ENCODE results near the gene LRRC34. TPM values are rescaled to one million over a fixed set of nuclear protein-coding genes. Genes with fewer than 3 reads are reported as not detected.

Gene LRRC34
- total and polyA plus RNA-seq, 2 of the 8 experiments (the other 6 are each of a cell fraction or from before 2014, with no cell fraction given), result 3.3 to 4.1 TPM

DNA sequence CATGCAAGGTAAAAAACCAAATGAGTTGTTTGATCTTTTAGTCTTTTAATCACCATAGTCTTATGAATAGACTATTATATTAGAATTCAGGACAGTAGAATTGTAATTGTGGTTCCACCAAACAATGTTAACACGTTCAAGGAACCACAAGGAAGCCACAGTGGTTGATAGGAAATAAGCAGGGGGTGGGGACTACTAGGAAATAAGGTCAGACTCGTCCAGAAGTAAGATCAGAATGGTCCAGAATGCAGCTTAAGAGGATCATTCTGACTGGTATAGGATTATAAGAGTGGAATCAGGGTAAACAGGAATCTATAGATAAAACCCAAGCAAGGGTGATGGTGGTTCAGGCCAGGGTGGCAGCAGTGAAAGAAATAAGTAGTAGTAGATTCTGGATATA lies 32.0 kb downstream of the LRRC34 start:
- Histone ChIP-seq H3K4me3 (ENCODE audit: extremely low read depth in 1 of 4, insufficient read depth in 2 of 4, low read depth in 3 of 4, low read length in 4 of 4) (no peak overlapping the region), H3K56ac (replicated peaks; ENCODE audit: insufficient read length, low read depth, low read length) (no peak overlapping the region), H2BK12ac (ENCODE audit: low read depth, low read length) (no peak overlapping the region), H3K27ac (ENCODE audit: low read depth, low read length) (no peak overlapping the region), H2AFZ (ENCODE audit: low read length) (no peak overlapping the region), H3K4me2 (ENCODE audit: insufficient read depth in 1 of 2, low read depth in 2 of 2, low read length in 2 of 2) (no peak overlapping the region), H3K18ac (ENCODE audit: extremely low read depth, low read length) (no peak overlapping the region), H2BK5ac (ENCODE audit: low read depth, low read length) (no peak overlapping the region), H4K91ac (replicated peaks; ENCODE audit: insufficient read length, low read length) (no peak overlapping the region), H3K79me2 (ENCODE audit: control insufficient read depth in 1 of 2, insufficient read depth in 2 of 2, low read length in 2 of 2) (peaks cover 0 to 29% of the 10 kb centered on the region in 2 experiments; a peak in 2 of 4 replicates), H2BK15ac (ENCODE audit: low read length) (no peak overlapping the region), H3K14ac (ENCODE audit: insufficient read length) (no peak overlapping the region), H3K36me3 (ENCODE audit: control insufficient read depth in 2 of 4, insufficient read depth in 4 of 4, low read length in 3 of 4) (peaks cover 5 to 83% (median 46%) of the 10 kb centered on the region in 4 experiments; a peak in 7 of 8 replicates), H3K23me2 (ENCODE audit: low read depth, low read length) (no peaks in the 10 kb centered on the region), H3K27me3 (replicated peaks in 1 of 4; ENCODE audit: control insufficient read depth in 3 of 4, extremely low read depth in 1 of 4, insufficient read depth in 3 of 4, low read length in 3 of 4) (no peaks in the 10 kb centered on the region), H3K4me1 (replicated peaks in 1 of 4; ENCODE audit: control insufficient read depth in 3 of 4, insufficient read depth in 4 of 4, low read length in 3 of 4) (peaks cover 0 to 3% (median 1%) of the 10 kb centered on the region in 4 experiments; a peak in 1 of 7 replicates), H3K9ac (replicated peaks in 1 of 4; ENCODE audit: extremely low read depth in 1 of 4, low read depth in 3 of 4, low read length in 3 of 4) (no peak overlapping the region), H2BK20ac (ENCODE audit: low read length) (no peak overlapping the region), H3K79me1 (ENCODE audit: low read depth, low read length) (no peaks in the 10 kb centered on the region), H4K20me1 (replicated peaks in 1 of 2; ENCODE audit: control insufficient read depth in 1 of 2, insufficient read depth in 2 of 2, low read length in 2 of 2) (peaks cover 0 to 2% of the 10 kb centered on the region in 2 experiments), H4K8ac (ENCODE audit: extremely low read depth, insufficient read depth, low read length) (no peak overlapping the region), H3K23ac (ENCODE audit: insufficient read length) (no peak overlapping the region), H2AK5ac (ENCODE audit: low read depth, low read length) (no peak overlapping the region), H3K9me3 (ENCODE audit: insufficient read depth in 2 of 2, low read depth in 1 of 2, low read length in 1 of 2) (no peaks in the 10 kb centered on the region), H4K5ac (ENCODE audit: insufficient read length, low read depth, low read length) (no peak overlapping the region), H2BK120ac (replicated peaks; ENCODE audit: low read depth, low read length) (no peak overlapping the region), H3K4ac (replicated peaks; ENCODE audit: insufficient read length, low read depth, low read length) (no peak overlapping the region)
- CTCF ChIA-PET (ENCODE audit: partially characterized antibody), result no interaction called here
- DNase-seq (ENCODE audit: low read depth in 1 of 2, low spot score in 2 of 2) (no peak), FAIRE-seq (no peak)
- POLR2A ChIA-PET (ENCODE audit: partially characterized antibody), result interaction anchor here (1.3 to 1.4 kb wide), 2 partner anchors 15 to 17 kb away, joined by 4 read pairs; no protein-coding TSS in a partner anchor
- 84% methylated on average over 2 of the region's 2 CpGs; no CpG with 5 or more reads in 1 of the 2 experiments for WGBS, 2 experiments (ENCODE audit: extremely low coverage in 1 of 2, insufficient coverage in 1 of 2, insufficient read length in 1 of 2, insufficient replicate concordance in 2 of 2, low coverage in 1 of 2, low lambda C conversion rate in 2 of 2, missing lambda C conversion rate in 1 of 2)
- TF ChIP-seq CBX5 (IDR thresholded peaks at IDR 0.05; ENCODE audit: low read depth, low read length) (no peak), PHF8 (conservative IDR thresholded peaks at IDR 0.05; ENCODE audit: low read depth, low read length) (no peak), GABPA (IDR thresholded peaks at IDR 0.05; ENCODE audit: borderline replicate concordance, insufficient read depth, low read length) (no peak), NANOG (IDR thresholded peaks at IDR 0.05; ENCODE audit: insufficient read depth, low read depth, low read length, poor library complexity, severe bottlenecking) (no peak), KDM4A (IDR thresholded peaks at IDR 0.05; ENCODE audit: low read depth, low read length, severe bottlenecking) (no peak), CTBP2 (IDR thresholded peaks at IDR 0.05; ENCODE audit: borderline replicate concordance, insufficient read depth, insufficient read length, low read length) (no peak), MAFK (IDR thresholded peaks at IDR 0.05; ENCODE audit: low read depth, low read length) (no peak), POLR2AphosphoS5 (IDR thresholded peaks at IDR 0.05; ENCODE audit: low read depth, low read length) (no peak), CHD1 (IDR thresholded peaks at IDR 0.05; ENCODE audit: low read depth, low read length) (no peak), SAP30 (IDR thresholded peaks at IDR 0.05; ENCODE audit: insufficient read depth, insufficient replicate concordance, low read length) (no peak)
- TF ChIP-seq, protein P1, sequence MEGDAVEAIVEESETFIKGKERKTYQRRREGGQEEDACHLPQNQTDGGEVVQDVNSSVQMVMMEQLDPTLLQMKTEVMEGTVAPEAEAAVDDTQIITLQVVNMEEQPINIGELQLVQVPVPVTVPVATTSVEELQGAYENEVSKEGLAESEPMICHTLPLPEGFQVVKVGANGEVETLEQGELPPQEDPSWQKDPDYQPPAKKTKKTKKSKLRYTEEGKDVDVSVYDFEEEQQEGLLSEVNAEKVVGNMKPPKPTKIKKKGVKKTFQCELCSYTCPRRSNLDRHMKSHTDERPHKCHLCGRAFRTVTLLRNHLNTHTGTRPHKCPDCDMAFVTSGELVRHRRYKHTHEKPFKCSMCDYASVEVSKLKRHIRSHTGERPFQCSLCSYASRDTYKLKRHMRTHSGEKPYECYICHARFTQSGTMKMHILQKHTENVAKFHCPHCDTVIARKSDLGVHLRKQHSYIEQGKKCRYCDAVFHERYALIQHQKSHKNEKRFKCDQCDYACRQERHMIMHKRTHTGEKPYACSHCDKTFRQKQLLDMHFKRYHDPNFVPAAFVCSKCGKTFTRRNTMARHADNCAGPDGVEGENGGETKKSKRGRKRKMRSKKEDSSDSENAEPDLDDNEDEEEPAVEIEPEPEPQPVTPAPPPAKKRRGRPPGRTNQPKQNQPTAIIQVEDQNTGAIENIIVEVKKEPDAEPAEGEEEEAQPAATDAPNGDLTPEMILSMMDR (IDR thresholded peaks at IDR 0.05; ENCODE audit: control extremely low read depth in 1 of 3, insufficient read depth in 1 of 3, low read depth in 1 of 3, low read length in 3 of 3), result no peak

All from H1 (cell line).